ENCODE measurements around the gene ARHGAP8. TPM values are rescaled to one million over a fixed set of nuclear protein-coding genes. Genes with fewer than 3 reads are reported as not detected.

Gene ARHGAP8
- total RNA-seq, 3 donors from 2014 or later: 25.0 to 74.6 (median 43.7) TPM

DNA sequence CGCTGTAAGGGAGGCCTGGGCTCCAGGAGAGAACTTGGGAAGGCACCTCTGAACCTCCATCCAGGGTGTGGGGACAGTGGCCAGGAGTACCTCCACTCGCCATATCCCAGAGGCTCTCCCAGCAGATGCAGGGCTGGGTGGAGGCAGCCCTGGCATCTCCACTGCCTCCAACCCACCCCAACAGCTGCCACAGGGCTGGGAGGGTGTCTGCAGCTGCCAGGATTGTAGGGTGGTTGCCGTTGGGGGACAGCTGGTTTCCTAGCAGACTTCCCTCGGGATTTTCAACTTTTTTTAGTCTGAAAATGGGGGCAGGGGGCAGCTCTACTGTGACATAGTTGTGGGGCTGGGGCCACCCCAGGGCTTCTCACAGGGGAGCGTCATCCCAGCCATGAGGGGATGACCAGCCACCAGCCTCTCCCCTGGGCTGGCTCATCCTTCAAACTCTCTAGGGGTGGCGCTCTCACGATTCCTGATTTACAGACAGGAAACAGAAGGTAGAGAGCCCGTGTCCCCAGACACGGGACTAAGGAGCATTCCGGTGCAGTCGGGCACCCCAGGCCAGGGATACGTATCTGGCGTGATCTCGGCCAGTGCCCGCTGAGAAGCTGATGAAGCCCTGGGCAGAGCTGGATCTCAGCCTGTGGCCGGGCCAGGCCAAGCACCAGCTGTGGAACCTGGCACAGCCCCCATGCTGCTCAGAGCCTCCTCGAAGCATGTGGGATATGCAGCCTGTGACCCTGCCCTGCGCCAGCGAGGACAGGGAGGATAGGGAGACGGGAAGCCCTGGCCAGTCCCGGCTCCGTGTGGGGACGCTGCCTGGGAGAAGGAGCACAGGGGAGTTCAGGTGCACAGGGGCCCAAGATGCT lies 40.5 kb upstream of the ARHGAP8 start:
- TF ChIP-seq, protein P1, sequence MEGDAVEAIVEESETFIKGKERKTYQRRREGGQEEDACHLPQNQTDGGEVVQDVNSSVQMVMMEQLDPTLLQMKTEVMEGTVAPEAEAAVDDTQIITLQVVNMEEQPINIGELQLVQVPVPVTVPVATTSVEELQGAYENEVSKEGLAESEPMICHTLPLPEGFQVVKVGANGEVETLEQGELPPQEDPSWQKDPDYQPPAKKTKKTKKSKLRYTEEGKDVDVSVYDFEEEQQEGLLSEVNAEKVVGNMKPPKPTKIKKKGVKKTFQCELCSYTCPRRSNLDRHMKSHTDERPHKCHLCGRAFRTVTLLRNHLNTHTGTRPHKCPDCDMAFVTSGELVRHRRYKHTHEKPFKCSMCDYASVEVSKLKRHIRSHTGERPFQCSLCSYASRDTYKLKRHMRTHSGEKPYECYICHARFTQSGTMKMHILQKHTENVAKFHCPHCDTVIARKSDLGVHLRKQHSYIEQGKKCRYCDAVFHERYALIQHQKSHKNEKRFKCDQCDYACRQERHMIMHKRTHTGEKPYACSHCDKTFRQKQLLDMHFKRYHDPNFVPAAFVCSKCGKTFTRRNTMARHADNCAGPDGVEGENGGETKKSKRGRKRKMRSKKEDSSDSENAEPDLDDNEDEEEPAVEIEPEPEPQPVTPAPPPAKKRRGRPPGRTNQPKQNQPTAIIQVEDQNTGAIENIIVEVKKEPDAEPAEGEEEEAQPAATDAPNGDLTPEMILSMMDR (IDR thresholded peaks at IDR 0.05): no peak
- H3K9me3 ChIP-seq: no peaks in the 10 kb centered on the region
- peak; percentile 24 for ATAC-seq
- H3K4me1 ChIP-seq (ENCODE audit: low read depth): peaks cover 45% of the 10 kb centered on the region
- no peaks in the 10 kb centered on the region for H3K36me3 ChIP-seq (ENCODE audit: low read depth)
- H3K4me3 ChIP-seq: no peak overlapping the region
- DNase-seq: no peak
- intact Hi-C loops (cut with DNase I, micrococcal nuclease): no loop called here

DNA sequence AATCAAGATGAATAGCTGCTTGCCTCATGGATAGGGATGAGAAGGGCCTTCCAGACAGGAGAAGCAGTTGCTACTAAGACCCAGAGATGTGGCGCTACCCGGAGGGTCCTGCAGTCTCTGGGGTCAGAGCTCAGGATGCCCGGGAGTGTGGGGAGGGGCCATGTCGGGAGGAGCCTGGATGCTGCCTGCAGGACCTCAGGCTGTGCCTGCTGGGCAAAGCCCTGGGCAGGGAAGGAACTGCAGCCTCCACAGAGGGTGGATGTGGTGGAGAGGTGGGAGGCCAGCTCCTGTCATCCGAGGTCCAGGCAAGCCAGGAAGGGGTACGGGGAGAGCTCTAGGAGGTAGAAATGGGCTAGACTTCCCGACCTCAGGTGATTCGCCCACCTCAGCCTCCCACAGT lies 39.4 kb upstream of the ARHGAP8 start:
- no peak for DNase-seq
- H3K4me3 ChIP-seq: no peak overlapping the region
- no peaks in the 10 kb centered on the region for H3K36me3 ChIP-seq (ENCODE audit: low read depth)
- ATAC-seq: no peak
- H3K4me1 ChIP-seq (ENCODE audit: low read depth): peaks cover 42% of the 10 kb centered on the region
- TF ChIP-seq, protein P1 (IDR thresholded peaks at IDR 0.05): no peak
- no peaks in the 10 kb centered on the region for H3K9me3 ChIP-seq
- intact Hi-C loops (cut with DNase I, micrococcal nuclease): no loop called here

DNA sequence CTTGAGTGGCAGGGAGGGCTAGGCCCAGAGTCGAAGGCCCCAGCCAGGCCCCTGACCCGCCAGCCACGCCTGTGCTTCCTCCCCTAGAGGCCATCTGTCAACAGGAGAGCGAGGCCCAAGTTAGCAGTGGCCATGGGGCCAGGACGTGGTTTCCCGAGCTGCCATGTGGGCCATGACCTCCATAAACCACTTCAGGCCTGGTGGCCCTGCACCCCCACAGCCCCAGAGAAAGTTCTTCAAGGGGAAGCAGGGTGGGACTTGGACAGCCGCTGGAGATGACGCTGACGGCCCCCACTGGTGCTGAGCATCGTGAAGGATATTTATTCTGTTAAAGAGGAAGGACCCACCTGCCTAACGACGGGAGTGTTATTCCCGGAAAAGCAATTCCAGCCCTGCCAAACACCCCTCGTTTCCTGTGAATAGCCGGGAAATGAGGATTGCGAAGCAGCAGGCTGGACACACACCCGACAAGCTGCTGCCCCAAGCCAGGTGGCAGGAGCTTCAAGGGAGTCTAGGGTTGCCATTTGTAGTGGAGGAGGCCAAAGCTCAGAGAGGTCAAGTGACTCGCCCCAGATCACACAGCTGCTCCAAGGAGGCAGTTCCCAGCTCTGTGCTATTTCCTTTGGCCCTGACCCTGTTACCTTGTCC lies 37.5 kb upstream of the ARHGAP8 start:
- H3K4me1 ChIP-seq (ENCODE audit: low read depth): peaks cover 42% of the 10 kb centered on the region
- intact Hi-C loops (cut with DNase I, micrococcal nuclease): no loop called here
- peak in 1 of 3 donors; percentile 40 for DNase-seq
- H3K36me3 ChIP-seq (ENCODE audit: low read depth): no peaks in the 10 kb centered on the region
- ATAC-seq: no peak
- TF ChIP-seq, protein P1 (IDR thresholded peaks at IDR 0.05): no peak
- no peak overlapping the region for H3K4me3 ChIP-seq
- H3K9me3 ChIP-seq: no peaks in the 10 kb centered on the region

DNA sequence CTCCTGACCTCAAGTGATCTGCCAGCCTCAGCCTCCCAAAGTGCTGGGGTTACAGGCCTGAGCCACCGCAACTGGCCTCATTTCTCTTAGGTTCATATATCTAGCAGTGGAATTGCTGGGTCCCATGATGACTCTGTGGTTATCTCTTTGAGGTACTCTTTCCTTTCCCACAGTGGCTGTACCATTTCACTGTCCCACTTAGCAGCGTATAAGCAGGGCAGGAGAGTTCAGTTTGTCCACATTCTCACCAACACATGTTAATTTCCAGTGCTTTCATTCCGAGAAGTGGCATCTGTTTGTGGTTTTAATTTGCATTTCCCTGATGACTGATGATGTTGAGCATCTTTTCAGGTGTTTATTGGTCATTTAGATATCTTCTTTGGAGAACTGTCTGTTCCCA lies 34.0 kb upstream of the ARHGAP8 start:
- Histone ChIP-seq H3K4me3 (no peak overlapping the region), H3K4me1 (ENCODE audit: low read depth) (peaks cover 16% of the 10 kb centered on the region), H3K9me3 (no peaks in the 10 kb centered on the region), H3K36me3 (ENCODE audit: low read depth) (no peaks in the 10 kb centered on the region)
- ATAC-seq: no peak
- intact Hi-C loops (cut with DNase I, micrococcal nuclease): no loop called here
- no peak for DNase-seq
- TF ChIP-seq, protein P1 (IDR thresholded peaks at IDR 0.05): no peak

DNA sequence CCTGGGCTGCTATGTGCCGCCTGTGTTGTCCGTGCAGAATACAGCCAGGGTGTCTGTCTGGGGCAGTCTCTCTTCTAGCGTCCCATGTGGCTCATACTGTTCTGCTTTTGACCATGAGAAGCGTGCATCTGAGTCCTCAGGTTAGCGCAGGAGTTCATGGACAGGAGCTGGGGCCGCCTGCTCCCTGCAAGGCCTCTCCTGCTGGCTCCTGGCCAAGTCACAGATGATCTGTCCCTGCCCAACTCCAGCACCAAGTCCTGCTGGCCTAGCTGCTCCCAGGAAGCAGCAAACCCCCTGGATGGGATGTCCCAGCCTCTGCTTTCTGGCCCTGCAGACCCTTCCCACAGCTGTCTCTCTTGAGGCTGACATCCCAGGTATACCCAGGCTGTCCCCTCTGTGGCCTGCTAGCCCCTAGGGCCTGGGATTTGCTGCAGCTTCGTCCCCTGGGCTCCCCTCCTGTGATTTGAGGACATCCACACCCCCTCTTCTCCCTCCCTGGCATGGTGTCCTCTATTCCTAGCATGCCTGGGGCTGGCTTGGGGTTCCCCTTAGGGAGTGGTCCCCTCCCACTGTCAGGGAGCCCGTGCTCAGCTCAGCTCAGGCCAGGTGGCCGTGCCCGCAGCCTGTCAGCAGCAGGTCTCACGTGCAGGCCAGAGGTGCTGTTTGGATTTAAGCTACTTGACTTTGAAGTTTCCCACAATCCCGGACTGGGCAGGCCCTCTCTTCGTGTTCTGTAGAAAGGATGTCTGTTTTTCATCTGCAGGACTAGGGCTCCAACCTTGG lies 32.6 kb upstream of the ARHGAP8 start:
- intact Hi-C loops (cut with DNase I, micrococcal nuclease): no loop called here

More for the DNA sequence above, 32.6 kb upstream of the ARHGAP8 start:
- peak; percentile 77 for ATAC-seq
- peaks cover 8% of the 10 kb centered on the region for H3K4me1 ChIP-seq (ENCODE audit: low read depth)
- no peaks in the 10 kb centered on the region for H3K36me3 ChIP-seq (ENCODE audit: low read depth)
- H3K9me3 ChIP-seq: no peaks in the 10 kb centered on the region
- H3K4me3 ChIP-seq: no peak overlapping the region
- TF ChIP-seq, protein P1 (IDR thresholded peaks at IDR 0.05): no peak
- DNase-seq: peak; percentile 70 to 80 (median 74)
